ENCODE results near the gene NRXN3. TPM values are rescaled to one million over a fixed set of nuclear protein-coding genes. Genes with fewer than 3 reads are reported as not detected.

NRXN3 gene
- total and polyA plus RNA-seq, 2 of the 4 experiments (the other 2 are of a cell fraction): 4.8 to 25.1 TPM

DNA sequence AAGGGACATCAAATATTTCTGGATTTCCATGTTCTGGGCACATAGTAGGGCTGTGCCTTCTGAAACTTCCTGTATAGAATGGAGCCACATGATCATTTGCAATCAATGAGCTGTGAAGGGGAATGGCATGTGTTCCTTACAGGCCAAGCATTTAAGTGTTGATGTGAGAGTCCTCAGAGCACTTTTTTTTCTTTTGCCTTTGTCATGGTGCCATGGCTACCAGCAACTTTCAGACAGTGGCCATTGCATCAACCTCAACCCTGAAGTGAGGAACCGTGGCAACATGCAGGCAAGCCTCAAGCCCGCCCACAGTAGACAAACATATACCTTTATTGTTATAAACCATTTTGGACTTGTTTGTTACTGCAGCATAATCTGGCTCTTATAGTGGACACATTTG lies 948.1 kb downstream of the NRXN3 start:
- Histone ChIP-seq H3K27me3 (ENCODE audit: control insufficient read depth, insufficient read depth, low read length) (no peaks in the 10 kb centered on the region), H3K9me1 (ENCODE audit: insufficient read depth, low read length) (no peaks in the 10 kb centered on the region), H3K14ac (replicated peaks; ENCODE audit: low read depth, low read length) (no peak overlapping the region), H4K8ac (ENCODE audit: low read depth in 2 of 2, low read length in 2 of 2) (no peak overlapping the region), H2BK5ac (ENCODE audit: low read depth, low read length, poor library complexity, severe bottlenecking) (no peak overlapping the region), H3K4ac (ENCODE audit: low read depth, low read length) (no peak overlapping the region), H2BK15ac (ENCODE audit: low read depth, low read length) (no peak overlapping the region), H3K56ac (ENCODE audit: extremely low read depth, insufficient read depth, low read length) (no peak overlapping the region), H3K9ac (ENCODE audit: low read depth, low read length) (no peak overlapping the region), H3K36me3 (ENCODE audit: control insufficient read depth, insufficient read depth, low read length) (no peaks in the 10 kb centered on the region), H3K23ac (ENCODE audit: low read depth, low read length) (no peak overlapping the region), H2AK5ac (ENCODE audit: low read depth, low read length) (no peak overlapping the region), H3K4me1 (ENCODE audit: control insufficient read depth, insufficient read depth, low read length) (peaks cover 3% of the 10 kb centered on the region; the same call in 1 of the 2 replicates), H4K20me1 (ENCODE audit: insufficient read depth, low read length) (no peaks in the 10 kb centered on the region), H3K4me2 (ENCODE audit: low read depth, low read length) (no peak overlapping the region), H3K18ac (ENCODE audit: low read depth, low read length) (no peak overlapping the region), H3K9me3 (ENCODE audit: control insufficient read depth, insufficient read depth, low read length) (no peaks in the 10 kb centered on the region), H4K91ac (ENCODE audit: insufficient read depth, low read depth, low read length) (no peak overlapping the region), H2AK9ac (replicated peaks; ENCODE audit: low read depth, low read length, poor library complexity) (no peak overlapping the region), H3K4me3 (ENCODE audit: insufficient read depth, low read depth, low read length) (no peak overlapping the region), H4K5ac (ENCODE audit: low read depth, low read length) (no peak overlapping the region), H2BK20ac (ENCODE audit: low read depth, low read length) (no peak overlapping the region), H2AFZ (replicated peaks; ENCODE audit: low read length, poor library complexity) (no peak overlapping the region), H3K27ac (ENCODE audit: insufficient read depth, low read length) (no peak overlapping the region), H3K79me1 (ENCODE audit: low read depth in 1 of 2, low read length in 2 of 2) (no peaks in the 10 kb centered on the region), H2BK120ac (ENCODE audit: low read depth, low read length) (no peak overlapping the region)
- ATAC-seq (ENCODE audit: low read depth) (no peak), DNase-seq (no peak)
- no peak for TF ChIP-seq MAZ (IDR thresholded peaks at IDR 0.05; ENCODE audit: borderline replicate concordance, low read depth, low read length)
- TF ChIP-seq CHD1 (IDR thresholded peaks at IDR 0.05; ENCODE audit: low read depth, low read length): no peak
- TF ChIP-seq, protein P1, sequence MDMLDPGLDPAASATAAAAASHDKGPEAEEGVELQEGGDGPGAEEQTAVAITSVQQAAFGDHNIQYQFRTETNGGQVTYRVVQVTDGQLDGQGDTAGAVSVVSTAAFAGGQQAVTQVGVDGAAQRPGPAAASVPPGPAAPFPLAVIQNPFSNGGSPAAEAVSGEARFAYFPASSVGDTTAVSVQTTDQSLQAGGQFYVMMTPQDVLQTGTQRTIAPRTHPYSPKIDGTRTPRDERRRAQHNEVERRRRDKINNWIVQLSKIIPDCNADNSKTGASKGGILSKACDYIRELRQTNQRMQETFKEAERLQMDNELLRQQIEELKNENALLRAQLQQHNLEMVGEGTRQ (IDR thresholded peaks at IDR 0.05; ENCODE audit: low read depth, low read length): no peak
- POLR2A ChIA-PET (ENCODE audit: unreplicated experiment): no interaction called here
- no TSS peak for BruUV-seq (replicated peaks)
- CTCF ChIA-PET: no interaction called here
- dilution Hi-C loops (cut with HindIII; ENCODE audit: low sequenced_read_pairs, unreplicated experiment): no loop called here
- WGBS, 2 experiments (ENCODE audit: extremely low coverage in 2 of 2, insufficient read length in 1 of 2): no CpG with 5 or more reads among the region's 2 CpGs
- in situ Hi-C loops (cut with MboI; ENCODE audit: low sequenced_read_pairs): no loop called here
- intact Hi-C loops (cut with micrococcal nuclease): no loop called here

All from IMR-90 (cell line).